Glomerular visceral epithelial cell (primary cell): ENCODE measurements around the gene ERF.
A peak's percentile ranks its signal among the peaks of the same experiment; 100 is the strongest.

Experiments
- DNase-seq: peaks from one replicate; pipeline ENCODE4 v3.0.0-alpha.2; 2016; ENCODE audit errors: extremely low spot score

ERF gene

DNA sequence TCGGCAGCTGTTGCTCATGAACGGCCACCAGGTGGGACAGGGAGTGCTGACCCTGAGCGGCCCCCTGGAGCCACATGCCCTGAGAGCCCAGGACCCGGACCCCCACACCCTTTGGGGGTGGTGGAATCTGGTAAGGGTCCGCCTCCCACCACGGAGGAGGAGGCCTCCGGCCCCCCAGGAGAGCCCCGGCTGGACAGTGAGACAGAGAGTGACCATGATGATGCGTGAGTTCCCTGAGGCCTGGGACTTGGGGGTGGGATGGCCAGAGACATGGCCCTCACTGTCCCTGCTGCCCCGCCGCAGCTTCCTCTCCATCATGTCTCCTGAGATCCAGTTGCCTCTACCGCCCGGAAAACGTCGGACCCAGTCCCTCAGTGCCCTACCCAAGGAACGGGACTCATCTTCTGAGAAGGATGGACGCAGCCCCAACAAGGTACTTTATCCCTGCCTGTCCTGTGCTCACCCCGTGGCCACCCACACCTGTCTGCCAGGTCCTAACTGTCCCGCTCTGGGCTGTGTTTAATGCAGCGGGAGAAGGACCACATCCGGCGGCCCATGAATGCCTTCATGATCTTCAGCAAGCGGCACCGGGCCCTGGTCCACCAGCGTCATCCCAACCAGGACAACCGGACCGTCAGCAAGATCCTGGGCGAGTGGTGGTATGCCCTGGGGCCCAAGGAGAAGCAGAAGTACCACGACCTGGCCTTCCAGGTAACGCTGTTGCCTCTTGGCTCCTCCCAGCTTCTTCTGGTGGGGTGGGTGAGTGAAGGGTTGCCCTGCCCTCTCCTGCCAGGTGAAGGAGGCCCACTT, 32.3 kb upstream of the ERF start:
- DNase-seq, result no peak

DNA sequence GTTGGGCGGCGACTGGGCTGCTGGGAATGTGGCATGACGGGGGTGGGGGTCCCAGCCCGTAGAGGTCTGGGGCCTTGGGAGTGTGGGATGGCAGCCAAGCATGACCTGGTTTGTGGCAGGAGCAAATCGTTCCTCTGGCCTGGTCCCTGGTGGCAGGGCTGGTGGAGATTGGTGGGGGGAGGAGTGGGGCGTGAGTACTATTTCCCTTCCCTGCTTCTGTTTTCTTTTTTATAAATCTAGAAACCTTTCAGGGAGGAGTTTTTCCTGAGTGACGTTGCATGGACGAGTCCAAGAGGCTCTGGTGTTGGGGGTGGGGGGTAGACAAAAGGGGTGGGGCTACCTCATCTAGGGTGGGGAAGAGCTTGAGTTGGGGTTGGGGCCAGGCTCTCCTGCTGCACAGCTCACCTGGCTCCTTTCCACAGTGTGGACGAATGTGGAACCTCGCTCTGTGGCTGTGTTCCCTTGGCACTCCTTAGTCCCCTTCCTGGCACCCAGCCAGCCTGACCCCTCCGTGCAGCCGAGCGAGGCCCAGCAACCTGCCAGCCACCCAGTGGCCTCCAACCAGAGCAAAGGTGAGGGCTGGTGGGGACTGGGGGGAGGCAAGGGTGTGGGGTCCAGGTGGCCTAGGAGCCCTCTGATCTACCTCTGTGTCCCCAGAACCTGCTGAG, 31.6 kb upstream of the ERF start:
- DNase-seq, result no peak

DNA sequence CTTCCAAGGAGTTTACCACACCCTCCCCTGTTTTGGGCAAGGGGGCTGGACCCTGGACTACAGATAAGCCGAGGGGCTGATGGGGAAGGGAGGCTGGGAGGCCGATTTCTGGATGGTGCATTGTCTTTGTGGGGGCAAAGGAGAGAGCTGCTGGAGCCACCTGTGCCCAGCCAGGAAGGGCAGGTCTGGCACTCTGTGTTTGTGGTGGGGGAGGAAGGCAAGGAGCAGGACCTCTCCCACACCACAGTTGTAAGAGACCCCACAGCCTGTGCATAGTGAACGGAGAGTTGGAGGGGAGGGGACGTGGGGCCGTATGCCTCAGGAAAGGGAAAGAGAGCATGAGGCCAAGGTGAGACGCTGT, 31.0 kb upstream of the ERF start:
- DNase-seq, result no peak

- no peak for DNase-seq
Measured at GRCh38 chr19:42285541-42285941, 30.6 kb upstream of the ERF start.

DNA sequence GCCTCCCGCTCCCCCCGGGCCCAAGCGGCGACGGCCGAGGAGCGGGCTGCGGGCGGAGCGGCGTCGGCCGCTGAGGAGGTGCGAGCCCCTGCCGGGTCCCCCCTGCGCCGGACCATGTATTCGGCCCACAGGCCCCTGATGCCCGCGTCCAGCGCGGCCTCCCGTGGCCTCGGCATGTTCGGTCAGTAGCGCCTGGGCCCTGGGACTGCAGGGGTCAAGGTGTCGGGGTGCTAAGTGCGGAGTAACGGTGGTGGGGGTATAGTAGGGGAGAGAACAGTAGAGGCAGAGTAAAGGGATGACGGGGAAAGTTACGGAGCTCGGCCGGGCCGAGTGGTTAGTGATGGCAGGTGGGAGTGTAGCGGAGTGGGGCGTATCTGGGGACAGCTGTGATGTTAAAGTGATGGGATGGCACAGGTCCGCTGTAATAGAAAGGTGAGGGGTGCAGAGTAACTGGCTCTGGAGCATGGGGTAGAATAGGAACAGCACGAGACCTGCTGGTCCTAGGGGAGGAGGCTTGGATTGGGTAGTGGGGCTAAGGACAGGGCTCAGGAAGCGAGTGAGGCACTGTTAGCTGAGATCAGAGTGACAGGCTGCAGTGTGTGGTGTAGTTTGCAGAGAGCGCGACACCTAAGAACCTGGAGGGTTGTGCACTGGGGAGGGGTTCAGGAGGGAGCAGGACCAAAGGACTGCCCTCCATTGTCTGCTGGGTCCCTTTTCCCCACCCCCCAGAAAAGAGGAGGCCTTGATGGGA, 29.8 kb upstream of the ERF start:
- DNase-seq, result no peak

DNA sequence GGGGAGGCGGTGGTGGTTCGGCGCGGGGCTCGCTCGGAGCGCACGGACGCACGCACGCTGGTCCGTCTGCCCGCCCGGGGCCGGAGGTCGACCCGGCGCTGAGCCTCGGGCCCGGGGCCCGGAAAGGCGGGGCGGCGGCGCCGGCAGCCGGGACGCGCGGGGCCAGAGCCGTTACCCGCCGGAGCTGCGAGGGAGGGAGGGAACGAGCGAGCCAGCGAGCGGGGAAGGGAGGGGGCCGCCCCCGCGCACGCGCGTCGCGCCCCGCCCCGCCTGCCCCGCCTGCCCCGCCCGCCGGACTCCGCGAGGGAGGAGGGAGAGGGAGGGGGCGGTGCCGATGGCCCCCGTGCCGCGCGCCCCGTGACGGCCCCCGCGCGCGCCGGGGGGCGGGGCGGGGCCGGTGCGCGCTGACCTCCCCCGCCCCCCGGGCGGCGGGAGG, 29.2 kb upstream of the ERF start:
- DNase-seq, result peak; percentile 90

DNA sequence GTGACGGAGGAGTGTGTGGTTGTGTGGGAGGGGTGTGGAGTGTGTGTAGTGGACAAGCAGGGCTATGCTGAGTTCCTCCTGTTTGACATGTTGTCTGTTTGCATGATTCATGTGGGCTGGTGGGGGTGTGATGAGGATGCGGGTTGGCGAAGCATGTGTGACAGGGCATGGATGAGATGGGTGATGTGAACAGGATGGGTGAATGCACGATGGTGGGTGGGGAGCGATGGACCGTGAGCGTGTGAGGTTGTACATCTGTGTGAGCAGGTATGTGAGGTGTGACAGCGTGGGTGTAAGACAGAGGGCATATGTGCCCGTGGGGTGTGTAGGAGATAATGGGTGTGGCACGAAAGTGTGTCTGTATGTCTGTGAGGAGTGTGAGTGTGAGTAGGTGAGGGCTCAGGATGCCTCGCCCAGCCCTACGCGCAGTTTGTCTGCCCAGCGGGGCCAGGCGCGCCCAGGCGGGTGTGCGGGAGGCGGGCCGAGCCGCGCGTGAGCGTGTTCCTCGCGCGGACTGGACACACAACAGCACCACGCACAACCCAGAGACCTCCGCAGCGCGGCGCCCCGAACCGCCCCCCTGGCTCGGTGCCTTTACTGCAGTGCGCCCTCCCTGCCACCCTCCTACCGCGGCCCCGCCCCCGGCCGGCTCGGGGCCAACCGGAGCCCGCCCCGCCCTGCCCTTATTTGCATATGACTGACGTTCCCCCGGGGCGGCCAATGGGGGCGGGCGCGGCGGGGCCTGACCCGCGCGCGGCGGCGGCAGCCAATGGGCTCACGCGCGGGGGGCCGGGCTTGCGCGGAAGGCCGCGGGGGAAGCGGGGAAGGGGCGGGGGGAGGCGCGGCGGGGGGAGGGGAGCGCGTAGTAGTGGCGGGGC, 28.5 kb upstream of the ERF start:
- DNase-seq, result peak; percentile 97

DNA sequence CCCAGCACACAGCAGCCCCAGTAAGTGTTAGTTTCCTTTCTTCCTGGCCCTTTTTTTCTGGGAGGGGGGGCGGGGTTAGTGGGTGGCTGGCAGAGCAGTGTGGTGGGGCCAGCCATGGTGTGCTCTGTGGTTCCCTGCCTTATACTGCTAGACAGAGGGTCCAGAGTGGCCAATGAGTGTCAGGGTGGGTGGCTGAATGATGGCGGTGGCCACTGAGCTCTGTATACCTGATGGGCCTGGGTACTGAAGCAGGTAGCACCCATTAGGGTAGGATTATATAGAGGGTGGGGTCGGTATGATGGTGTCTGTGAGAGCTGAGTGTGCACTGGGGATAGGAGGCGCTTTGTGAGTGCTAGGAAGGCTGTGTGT, 27.9 kb upstream of the ERF start:
- DNase-seq, result no peak

DNA sequence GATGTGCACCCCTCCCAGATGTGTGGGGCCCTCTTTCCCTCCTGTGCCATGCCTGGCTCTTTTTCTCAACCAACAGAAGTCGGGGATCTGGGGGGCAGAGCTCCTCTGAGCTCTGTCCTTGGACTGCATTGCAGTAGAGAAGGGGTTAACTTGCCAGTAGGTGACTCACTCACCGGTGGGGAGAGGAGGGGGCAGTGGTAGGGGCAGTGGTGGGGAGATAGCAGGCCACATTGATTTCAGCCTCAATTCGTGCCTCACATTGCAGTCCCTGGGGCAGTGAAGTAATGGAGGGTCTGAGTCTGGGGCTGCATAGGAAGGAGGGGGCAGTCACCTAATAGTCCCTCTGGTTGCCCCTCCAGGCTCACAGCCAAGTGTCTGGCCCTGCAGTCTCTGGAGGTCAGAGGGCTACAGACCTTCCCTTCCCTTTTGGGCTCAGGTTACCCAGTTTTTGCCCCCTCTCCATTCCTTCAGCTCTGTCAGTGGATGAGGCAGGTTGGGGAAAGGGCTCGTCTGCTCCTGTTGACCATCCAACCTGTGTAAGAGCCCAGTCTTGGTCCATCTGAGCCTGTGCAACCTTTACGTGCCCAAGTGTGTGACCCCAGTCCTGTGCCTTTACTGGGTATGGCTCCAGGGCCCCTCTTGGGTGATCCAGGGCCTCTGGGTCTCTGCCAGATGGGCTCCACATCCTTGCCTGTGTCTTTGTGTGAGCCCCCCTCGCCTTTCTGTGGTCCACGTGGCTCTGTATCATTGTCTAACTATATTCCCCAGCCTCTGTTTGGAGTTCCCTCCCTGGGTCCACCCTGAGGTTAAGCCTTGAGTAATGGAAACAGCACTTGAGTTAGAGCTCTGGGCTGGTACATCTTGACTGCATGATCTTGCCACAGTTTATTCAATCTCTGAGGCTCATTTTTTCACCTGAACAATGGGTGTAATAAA, 27.2 kb upstream of the ERF start:
- peak; percentile 58 for DNase-seq

- peak; percentile 25 for DNase-seq
Measured at GRCh38 chr19:42281146-42281826, 26.4 kb upstream of the ERF start.

GRCh38 chr19:42280815-42281145, 25.9 kb upstream of the ERF start:
- no peak for DNase-seq

DNA sequence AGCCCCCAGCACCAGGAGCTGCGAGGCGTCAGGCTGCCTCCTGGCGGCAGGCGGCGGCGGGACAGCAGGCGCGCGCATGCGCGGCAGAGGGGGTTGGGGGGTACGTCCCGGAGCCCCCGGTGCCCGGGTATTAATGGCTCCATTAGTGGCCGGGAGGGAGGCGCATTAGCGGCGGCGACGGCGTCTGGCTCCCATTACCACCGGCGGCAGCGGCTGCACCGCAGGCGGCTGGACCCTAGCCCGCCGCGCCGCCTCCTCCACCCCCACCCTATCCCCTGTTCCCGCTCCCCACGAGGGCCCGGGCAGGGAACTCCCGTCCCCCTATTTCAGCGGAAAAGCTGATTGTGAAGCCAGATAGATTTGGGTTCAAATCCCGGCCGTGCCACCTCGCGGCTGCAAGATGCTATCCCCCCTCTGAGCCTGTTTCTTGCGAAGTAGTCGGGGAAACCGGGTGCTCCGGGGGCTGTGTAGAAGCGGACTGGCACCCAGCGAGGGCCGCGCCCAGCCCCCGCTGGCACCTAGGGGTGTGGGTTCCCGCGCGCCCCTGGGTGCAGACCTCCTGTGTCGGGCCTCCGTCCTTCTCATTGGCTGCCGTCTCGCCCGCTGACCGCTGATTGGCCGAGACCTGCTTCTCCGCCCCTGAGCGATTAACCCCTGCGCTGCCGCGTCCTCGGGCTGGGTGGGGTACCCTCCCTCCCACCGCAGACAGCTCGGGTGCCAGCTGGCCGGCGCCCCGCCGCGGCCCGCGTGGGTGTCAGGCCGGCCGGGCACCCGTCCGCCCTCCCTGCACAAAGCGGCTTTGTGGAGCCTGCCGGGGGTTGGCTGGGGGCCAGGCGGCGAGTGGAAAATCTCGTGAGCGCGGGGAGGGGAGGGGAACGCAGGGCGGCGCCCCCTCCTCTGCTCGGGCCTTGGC, 25.2 kb upstream of the ERF start:
- DNase-seq, result peak; percentile 94

- DNase-seq, result no peak
Measured at GRCh38 chr19:42279155-42279901, 24.4 kb upstream of the ERF start.

DNA sequence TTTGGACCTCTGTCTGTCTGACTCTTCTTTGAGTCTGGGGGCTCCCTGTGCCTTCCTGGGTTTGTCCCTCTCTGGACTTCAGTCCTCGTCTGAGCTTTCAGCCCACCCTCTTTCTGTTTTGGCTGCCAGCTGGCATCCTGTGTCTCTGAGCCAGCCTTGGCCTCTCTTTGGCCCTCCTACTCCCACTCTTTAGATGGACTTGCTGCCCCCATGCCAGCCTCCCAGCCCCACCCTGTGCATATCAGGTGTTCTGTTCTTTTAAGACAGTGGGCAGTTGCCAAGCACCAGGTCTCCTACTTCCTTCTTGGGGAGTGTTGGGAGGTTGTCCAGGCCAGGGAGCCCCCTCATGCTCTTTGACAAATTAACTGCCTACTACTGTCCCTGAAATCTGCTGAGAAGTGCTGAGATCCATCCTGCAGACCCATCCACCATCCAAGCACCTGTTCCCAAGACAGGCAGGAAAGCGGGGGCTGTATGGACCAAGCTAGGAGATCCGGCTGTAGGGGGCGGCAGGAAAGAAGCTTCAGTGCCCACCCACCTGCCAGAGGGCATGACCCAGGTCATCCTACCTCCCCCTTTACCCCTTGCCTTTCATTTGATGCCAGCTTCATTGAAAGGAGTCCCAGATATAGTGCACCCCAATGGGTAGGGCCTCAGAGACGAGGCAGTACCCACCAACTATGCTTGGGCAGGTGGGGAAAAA, 23.7 kb upstream of the ERF start:
- DNase-seq, result no peak

- DNase-seq, result peak; percentile 87
Measured at GRCh38 chr19:42277821-42278451, 23.0 kb upstream of the ERF start.

- no peak for DNase-seq
Measured at GRCh38 chr19:42276821-42277220, 21.9 kb upstream of the ERF start.

DNA sequence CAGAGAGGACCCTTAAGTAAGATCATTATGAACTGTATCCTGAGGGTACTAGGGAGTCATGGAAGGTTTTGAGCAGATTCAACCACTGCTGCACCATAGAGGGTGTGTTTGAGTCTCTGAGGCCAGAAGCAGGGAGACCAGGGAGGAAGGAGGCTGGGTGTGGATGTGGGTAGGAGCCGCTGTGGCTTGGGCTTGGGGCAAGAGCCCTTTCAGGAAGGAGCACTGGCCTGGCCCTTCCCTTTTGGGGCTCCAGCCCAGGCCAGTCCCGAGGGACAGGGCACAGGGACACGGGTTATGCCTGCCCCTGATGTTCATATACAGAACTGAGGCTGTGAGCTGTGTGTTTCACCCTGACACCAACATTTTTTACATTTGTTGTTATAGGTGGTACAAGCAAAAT, 21.4 kb upstream of the ERF start:
- DNase-seq, result no peak
